H1 (cell line): Measurements from ENCODE around the gene CALML5. TPM values are rescaled to one million over a fixed set of nuclear protein-coding genes. Genes with fewer than 3 reads are reported as not detected.

Experiments
- CTCF ChIA-PET: fragments of 300-600 bp; sonication (Branson Sonifier 250); formaldehyde crosslinking; loops from one replicate; lab custom pipeline; 2021; ENCODE audit not compliant: partially characterized antibody; lab: Charles Lee
- POLR2A ChIA-PET: fragments of 300-600 bp; sonication (Branson Sonifier 250); formaldehyde crosslinking; loops from one replicate; lab custom pipeline; 2021; ENCODE audit warnings: inconsistent platforms; ENCODE audit not compliant: partially characterized antibody; lab: Charles Lee
- DNase-seq, 2 experiments: peaks; one replicate each; pipeline versions ENCODE4 v3.0.0 to v3.0.0-alpha.2; 2010 to 2022; ENCODE audit warnings: low spot score in 2 of 2, low read depth in 1 of 2, mixed read lengths in 1 of 2
- FAIRE-seq: peaks from 2 replicates; lab custom pipeline; 2011; peaks lifted over from hg19 to GRCh38; lab: Jason Lieb, UNC
- H2AFZ ChIP-seq: 2 replicates; pipeline ENCODE4 v1.8.1; 2012; ENCODE audit warnings: low read length, inconsistent platforms
- H2AK5ac ChIP-seq: 2 replicates; pipeline ENCODE4 v1.6.1; 2013; ENCODE audit warnings: low read depth, low read length
- H2BK120ac ChIP-seq: replicated peaks from 2 replicates; pipeline ENCODE3; 2013; ENCODE audit warnings: low read depth, low read length, inconsistent platforms
- H2BK12ac ChIP-seq: 2 replicates; pipeline ENCODE4 v1.6.1; 2013; ENCODE audit warnings: low read depth, low read length
- H2BK15ac ChIP-seq: 2 replicates; pipeline ENCODE4 v1.6.1; 2013; ENCODE audit warnings: low read length
- H2BK20ac ChIP-seq: 2 replicates; pipeline ENCODE4 v1.6.1; 2013; ENCODE audit warnings: low read length
- H2BK5ac ChIP-seq: 2 replicates; pipeline ENCODE4 v1.6.1; 2013; ENCODE audit warnings: low read depth, low read length
- H3K14ac ChIP-seq: 2 replicates; pipeline ENCODE4 v1.6.1; 2013; ENCODE audit warnings: inconsistent platforms; ENCODE audit not compliant: insufficient read length
- H3K18ac ChIP-seq: 2 replicates; pipeline ENCODE4 v1.6.1; 2013; ENCODE audit warnings: low read length; ENCODE audit errors: extremely low read depth
- H3K23ac ChIP-seq: 2 replicates; pipeline ENCODE4 v1.6.1; 2013; ENCODE audit warnings: inconsistent platforms; ENCODE audit not compliant: insufficient read length
- H3K23me2 ChIP-seq: 2 replicates; pipeline ENCODE4 v1.6.1; 2013; ENCODE audit warnings: low read depth, low read length
- H3K27ac ChIP-seq: 2 replicates; pipeline ENCODE4 v1.6.1; 2011; ENCODE audit warnings: low read depth, low read length, inconsistent platforms
- H3K27me3 ChIP-seq, 4 experiments: replicated peaks in 1 of 4; 1 replicate in 1 of 4; 2 replicates in 3 of 4; pipeline versions ENCODE4 v1.6.1 to v1.8.1; 2011 to 2013; ENCODE audit warnings: low read length in 3 of 4, mild to moderate bottlenecking in 3 of 4, inconsistent platforms in 2 of 4, mixed read lengths in 2 of 4, moderate library complexity in 1 of 4; ENCODE audit not compliant: control insufficient read depth in 3 of 4, insufficient read depth in 3 of 4; ENCODE audit errors: extremely low read depth in 1 of 4
- H3K36me3 ChIP-seq, 4 experiments: 2 replicates each; pipeline versions ENCODE4 v1.6.1 to v1.8.1; 2011 to 2013; ENCODE audit warnings: mild to moderate bottlenecking in 4 of 4, low read length in 3 of 4, moderate library complexity in 2 of 4, control low read depth in 1 of 4, inconsistent platforms in 1 of 4; ENCODE audit not compliant: insufficient read depth in 4 of 4, control insufficient read depth in 2 of 4
- H3K4ac ChIP-seq: replicated peaks from 2 replicates; pipeline ENCODE3; 2013; ENCODE audit warnings: low read length, low read depth, mixed read lengths, inconsistent platforms; ENCODE audit not compliant: insufficient read length
- H3K4me1 ChIP-seq, 4 experiments: replicated peaks in 1 of 4; 1 replicate in 1 of 4; 2 replicates in 3 of 4; pipeline versions ENCODE4 v1.6.1 to v1.8.1; 2011 to 2013; ENCODE audit warnings: low read length in 3 of 4, inconsistent platforms in 2 of 4, mixed read lengths in 1 of 4; ENCODE audit not compliant: insufficient read depth in 4 of 4, control insufficient read depth in 3 of 4
- H3K4me2 ChIP-seq, 2 experiments: 2 replicates each; pipeline versions ENCODE4 v1.6.1 to v1.8.1; 2011 to 2013; ENCODE audit warnings: low read depth in 2 of 2, low read length in 2 of 2, control low read depth in 1 of 2, inconsistent platforms in 1 of 2, mild to moderate bottlenecking in 1 of 2; ENCODE audit not compliant: insufficient read depth in 1 of 2
- H3K4me3 ChIP-seq, 4 experiments: fragments of 200-600, 300-600 bp in 1 of 4; sonication (generic), shearing (Covaris generic), sonication (Bioruptor Twin) in 1 of 4; 2 replicates each; pipeline versions ENCODE4 v1.5.1 to v1.8.1; 2011 to 2016; ENCODE audit warnings: low read length in 4 of 4, low read depth in 3 of 4, control low read depth in 2 of 4, inconsistent platforms in 2 of 4, mild to moderate bottlenecking in 2 of 4, mixed read lengths in 1 of 4, moderate library complexity in 1 of 4; ENCODE audit not compliant: insufficient read depth in 2 of 4; ENCODE audit errors: extremely low read depth in 1 of 4
- H3K56ac ChIP-seq: replicated peaks from 2 replicates; pipeline ENCODE3; 2013; ENCODE audit warnings: low read depth, mild to moderate bottlenecking, mixed read lengths, low read length, inconsistent platforms; ENCODE audit not compliant: insufficient read length
- H3K79me1 ChIP-seq: 2 replicates; pipeline ENCODE4 v1.6.1; 2013; ENCODE audit warnings: low read depth, low read length, control low read depth
- H3K79me2 ChIP-seq, 2 experiments: 2 replicates each; pipeline versions ENCODE4 v1.6.1 to v1.8.1; 2012 to 2013; ENCODE audit warnings: low read length in 2 of 2, mild to moderate bottlenecking in 2 of 2, inconsistent platforms in 1 of 2; ENCODE audit not compliant: insufficient read depth in 2 of 2, control insufficient read depth in 1 of 2
- H3K9ac ChIP-seq, 4 experiments: replicated peaks in 1 of 4; 1 replicate in 1 of 4; 2 replicates in 3 of 4; pipeline versions ENCODE4 v1.6.1 to v1.8.1; 2011 to 2013; ENCODE audit warnings: low read depth in 3 of 4, low read length in 3 of 4, control low read depth in 2 of 4, mild to moderate bottlenecking in 2 of 4, moderate library complexity in 2 of 4, inconsistent platforms in 1 of 4; ENCODE audit errors: extremely low read depth in 1 of 4
- H3K9me3 ChIP-seq, 2 experiments: 2 replicates each; pipeline versions ENCODE4 v1.6.1 to v1.8.1; 2012 to 2013; ENCODE audit warnings: mild to moderate bottlenecking in 2 of 2, moderate library complexity in 2 of 2, control low read depth in 1 of 2, inconsistent platforms in 1 of 2, low read depth in 1 of 2, low read length in 1 of 2, mixed read lengths in 1 of 2; ENCODE audit not compliant: insufficient read depth in 2 of 2
- H4K20me1 ChIP-seq, 2 experiments: replicated peaks in 1 of 2; 2 replicates each; pipeline versions ENCODE3 to v1.8.1; 2011 to 2013; ENCODE audit warnings: inconsistent platforms in 2 of 2, low read length in 2 of 2, mild to moderate bottlenecking in 1 of 2; ENCODE audit not compliant: insufficient read depth in 2 of 2, control insufficient read depth in 1 of 2
- H4K5ac ChIP-seq: 2 replicates; pipeline ENCODE4 v1.6.1; 2013; ENCODE audit warnings: low read length, low read depth, mixed read lengths, inconsistent platforms; ENCODE audit not compliant: insufficient read length
- H4K8ac ChIP-seq: 2 replicates; pipeline ENCODE4 v1.8.0; 2013; ENCODE audit warnings: mild to moderate bottlenecking, moderate library complexity, low read length, inconsistent platforms; ENCODE audit not compliant: insufficient read depth; ENCODE audit errors: extremely low read depth
- H4K91ac ChIP-seq: replicated peaks from 2 replicates; pipeline ENCODE3; 2013; ENCODE audit warnings: low read length, mixed read lengths, inconsistent platforms; ENCODE audit not compliant: insufficient read length
- BACH1 ChIP-seq: IDR thresholded peaks from 2 replicates; pipeline ENCODE4 v1.6.1; 2012; ENCODE audit warnings: low read length, improper control_type of control experiment
- CEBPB ChIP-seq: IDR thresholded peaks from 2 replicates; pipeline ENCODE4 v1.6.1; 2012; ENCODE audit warnings: low read depth, low read length
- TAF1 ChIP-seq: IDR thresholded peaks from 2 replicates; pipeline ENCODE4 v1.6.1; 2011; ENCODE audit warnings: mild to moderate bottlenecking, low read depth, low read length
- TEAD4 ChIP-seq: IDR thresholded peaks from 2 replicates; pipeline ENCODE4 v1.6.1; 2012; ENCODE audit warnings: low read depth, low read length, inconsistent platforms, mixed read lengths
- WGBS, 2 experiments: shearing (Covaris generic) in 1 of 2; methylation state at CpG; one replicate each; pipeline versions ENCODE4 v1.1.6 to v1.1.7; 2013 to 2015; ENCODE audit warnings: low lambda C conversion rate in 2 of 2, mixed read lengths in 2 of 2, inconsistent platforms in 1 of 2, low coverage in 1 of 2, missing lambda C conversion rate in 1 of 2; ENCODE audit not compliant: insufficient replicate concordance in 2 of 2, insufficient coverage in 1 of 2, insufficient read length in 1 of 2; ENCODE audit errors: extremely low coverage in 1 of 2, missing lambda C conversion rate in 1 of 2; 5-methylcytosine and 5-hydroxymethylcytosine counted together
- polyA plus RNA-seq, 7 experiments: library from polyadenylated mRNA; depleted of rRNA in 3 of 7; stranded (reverse) in 5 of 7; unstranded in 2 of 7; fragments of >200 nt in 5 of 7; fragments of 200-250 nt in 2 of 7; gene quantifications; 1 replicate in 5 of 7; 2 replicates in 1 of 7; 4 replicates in 1 of 7; pipeline versions ENCODE4 v1.2.1 to v1.2.3, GENCODE V29; 2011 to 2013; ENCODE audit warnings: missing spikeins in 2 of 7, mixed read lengths in 2 of 7
- total RNA-seq: library from RNA; stranded (reverse); fragmentation: NEBNext Ultra II Directional; extraction: Animal tissue kit (Norgen Biotek cat#: 25700); gene quantifications from 2 replicates; pipeline ENCODE4 v1.2.1, GENCODE V29; 2021

Gene CALML5
- total and polyA plus RNA-seq, 2 of the 8 experiments (the other 6 are each of a cell fraction or from before 2014, with no cell fraction given) = not detected

GRCh38 chr10:5491477-5491876 lies 7.9 kb downstream of the CALML5 start:
- Histone ChIP-seq H3K14ac (no peak overlapping the region), H3K9me3 (peaks cover 6 to 7% of the 10 kb centered on the region in 2 experiments; a peak in 2 of 4 replicates), H4K20me1 (no peaks in the 10 kb centered on the region), H2AFZ (no peak overlapping the region), H3K27ac (no peak overlapping the region), H3K79me2 (no peaks in the 10 kb centered on the region), H3K23me2 (no peaks in the 10 kb centered on the region), H3K56ac (no peak overlapping the region), H2AK5ac (no peak overlapping the region), H3K4me2 (no peak overlapping the region), H3K4me1 (peaks cover 0 to 14% (median 4%) of the 10 kb centered on the region in 4 experiments; a peak in 5 of 7 replicates), H3K23ac (no peak overlapping the region), H2BK12ac (no peak overlapping the region), H3K27me3 (no peaks in the 10 kb centered on the region), H3K18ac (no peak overlapping the region), H2BK20ac (no peak overlapping the region), H3K4ac (no peak overlapping the region), H3K36me3 (no peaks in the 10 kb centered on the region), H4K5ac (no peak overlapping the region), H4K91ac (no peak overlapping the region), H2BK120ac (no peak overlapping the region), H3K79me1 (no peaks in the 10 kb centered on the region), H2BK5ac (no peak overlapping the region), H3K9ac (no peak overlapping the region), H4K8ac (no peak overlapping the region), H3K4me3 (no peak overlapping the region), H2BK15ac (peak overlapping the region; percentile 46; the same call in 1 of the 2 replicates)
- DNase-seq = no peak
- CTCF ChIA-PET = interaction anchor here (0.6 kb wide), 1 partner anchor 138 kb away, joined by 3 read pairs; no protein-coding TSS in a partner anchor
- no peak for FAIRE-seq
- 91% methylated on average over 7 of the region's 7 CpGs; no CpG with 5 or more reads in 1 of the 2 experiments for whole genome bisulfite sequencing, 2 experiments
- TF ChIP-seq TAF1 = no peak
- TF ChIP-seq BACH1 = no peak
- no peak for TF ChIP-seq TEAD4
- TF ChIP-seq CEBPB = no peak
- POLR2A ChIA-PET = interaction anchor here (1.3 kb wide), 1 partner anchor 45 kb away, joined by 7 read pairs; no protein-coding TSS in a partner anchor
